ENCODE measurements around the gene SEMA5B. TPM values are rescaled to one million over a fixed set of nuclear protein-coding genes. Genes with fewer than 3 reads are reported as not detected.

Gene SEMA5B
- total and polyA plus RNA-seq, 9 of the 15 experiments (the other 6 are each of a cell fraction or from before 2014, with no cell fraction given) = not detected

- POLR2A ChIA-PET = no interaction called here
- no peak for TF ChIP-seq SLC30A9 (CRISPR knock-in tag; IDR thresholded peaks at IDR 0.05)
- TF ChIP-seq HDAC1 (IDR thresholded peaks at IDR 0.05) = no peak
- TF ChIP-seq BACH1 (tag; IDR thresholded peaks at IDR 0.05) = no peak
- no peak for TF ChIP-seq KDM2B (CRISPR knock-in tag; IDR thresholded peaks at IDR 0.05)
- TF ChIP-seq STAT5A (IDR thresholded peaks at IDR 0.05; ENCODE audit: borderline replicate concordance, low read length) = no peak
- no peak for TF ChIP-seq SMAD1 (IDR thresholded peaks at IDR 0.05; ENCODE audit: low read depth, low read length, partially characterized antibody)
- TF ChIP-seq, protein P1, sequence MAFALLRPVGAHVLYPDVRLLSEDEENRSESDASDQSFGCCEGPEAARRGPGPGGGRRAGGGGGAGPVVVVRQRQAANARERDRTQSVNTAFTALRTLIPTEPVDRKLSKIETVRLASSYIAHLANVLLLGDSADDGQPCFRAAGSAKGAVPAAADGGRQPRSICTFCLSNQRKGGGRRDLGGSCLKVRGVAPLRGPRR (CRISPR knock-in tag; IDR thresholded peaks at IDR 0.05) = no peak
- TF ChIP-seq, protein P2, sequence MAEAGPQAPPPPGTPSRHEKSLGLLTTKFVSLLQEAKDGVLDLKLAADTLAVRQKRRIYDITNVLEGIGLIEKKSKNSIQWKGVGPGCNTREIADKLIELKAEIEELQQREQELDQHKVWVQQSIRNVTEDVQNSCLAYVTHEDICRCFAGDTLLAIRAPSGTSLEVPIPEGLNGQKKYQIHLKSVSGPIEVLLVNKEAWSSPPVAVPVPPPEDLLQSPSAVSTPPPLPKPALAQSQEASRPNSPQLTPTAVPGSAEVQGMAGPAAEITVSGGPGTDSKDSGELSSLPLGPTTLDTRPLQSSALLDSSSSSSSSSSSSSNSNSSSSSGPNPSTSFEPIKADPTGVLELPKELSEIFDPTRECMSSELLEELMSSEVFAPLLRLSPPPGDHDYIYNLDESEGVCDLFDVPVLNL (CRISPR knock-in tag; IDR thresholded peaks at IDR 0.05; ENCODE audit: low read depth) = no peak
- no peak for TF ChIP-seq ELF1 (tag; IDR thresholded peaks at IDR 0.05)
- TF ChIP-seq MAFK (IDR thresholded peaks at IDR 0.05; ENCODE audit: low read length) = no peak
- TF ChIP-seq TBP (optimal IDR thresholded peaks at IDR 0.05; ENCODE audit: low read depth, low read length) = no peak
- no peak for TF ChIP-seq HMGN3 (IDR thresholded peaks at IDR 0.05; ENCODE audit: borderline replicate concordance, extremely low read depth, insufficient read length, low read depth, low read length)
- TF ChIP-seq ZFPM2 (CRISPR knock-in tag; IDR thresholded peaks at IDR 0.05) = no peak
- no peak for TF ChIP-seq ZSCAN32 (CRISPR knock-in tag; IDR thresholded peaks at IDR 0.05)
- FAIRE-seq (no peak), ATAC-seq (no peak), DNase-seq (ENCODE audit: extremely low read depth in 1 of 4, low spot score in 3 of 4) (no peak)
- WGBS (ENCODE audit: insufficient coverage, low coverage, missing lambda C conversion rate) = 0% methylated on average over 4 of the region's 4 CpGs
- Histone ChIP-seq H3K4me1 (replicated peaks in 1 of 2; ENCODE audit: control insufficient read depth in 2 of 2, insufficient read depth in 2 of 2, low read length in 2 of 2) (no peaks in the 10 kb centered on the region), H4K20me1 (replicated peaks; ENCODE audit: control insufficient read depth, insufficient read depth, low read length) (no peaks in the 10 kb centered on the region), H3K9me1 (ENCODE audit: control insufficient read depth, insufficient read depth, low read length) (no peaks in the 10 kb centered on the region), H3K9ac (ENCODE audit: insufficient read depth in 1 of 2, low read depth in 2 of 2, low read length in 2 of 2) (no peak overlapping the region), H3K27ac (ENCODE audit: extremely low read depth, low read depth, low read length) (no peak overlapping the region), H3K4me2 (ENCODE audit: insufficient read depth, low read length) (no peak overlapping the region), H2AFZ (ENCODE audit: low read depth, low read length) (no peak overlapping the region), H3K27me3 (ENCODE audit: control insufficient read depth in 2 of 2, insufficient read depth in 2 of 2, low read length in 2 of 2) (peaks cover 12 to 52% of the 10 kb centered on the region in 2 experiments; a peak in 3 of 5 replicates), H3K79me2 (ENCODE audit: control insufficient read depth, insufficient read depth, low read length) (no peaks in the 10 kb centered on the region), H3K4me3 (no peak overlapping the region), H3K36me3 (ENCODE audit: control insufficient read depth, insufficient read depth, low read length) (no peaks in the 10 kb centered on the region), H3K9me3 (replicated peaks; ENCODE audit: control insufficient read depth, insufficient read depth, low read depth, low read length) (no peaks in the 10 kb centered on the region)
- CTCF ChIA-PET (ENCODE audit: low intra/inter-chr PET ratio) = interaction anchor here (0.6 kb wide), 1 partner anchor 859 kb away, joined by 3 read pairs; no protein-coding TSS in a partner anchor
- in situ Hi-C loops (cut with MboI) (no loop called here), intact Hi-C loops (cut with micrococcal nuclease) (no loop called here)
- no TSS peak for BruUV-seq (replicated peaks)
These were observed 66.9 kb downstream of the SEMA5B start for GRCh38 chr3:122960652-122961051.

All from K562 (cell line).